CD4-positive, CD25-positive, alpha-beta regulatory T cell (primary cell): ENCODE measurements around the gene SS18L1. TPM values are rescaled to one million over a fixed set of nuclear protein-coding genes. Genes with fewer than 3 reads are reported as not detected.
A peak's percentile ranks its signal among the peaks of the same experiment; 100 is the strongest.

Experiments
- ATAC-seq, 2 donors: fragments of 150-1000 bp; cut with Tn5 transposase; one replicate each; pipeline ENCODE4 v1.10.0; 2021; ENCODE audit warnings: low read depth in 2 of 2, moderate number of reproducible peaks in 2 of 2, moderate library complexity in 1 of 2
- DNase-seq, 3 donors: peaks; one replicate each; pipeline versions ENCODE4 v3.0.0 to v3.0.0-alpha.2; 2012 to 2022; ENCODE audit warnings: mixed read lengths in 1 of 3
- H3K27ac ChIP-seq: one replicate; pipeline ENCODE4 v1.7.0; 2013; ENCODE audit warnings: mild to moderate bottlenecking, low read length; ENCODE audit not compliant: insufficient read depth, poor library complexity, severe bottlenecking
- H3K27me3 ChIP-seq: one replicate; pipeline ENCODE4 v1.7.0; 2013; ENCODE audit warnings: low read length; ENCODE audit not compliant: control insufficient read depth, insufficient read depth
- H3K36me3 ChIP-seq: one replicate; pipeline ENCODE4 v1.7.0; 2013; ENCODE audit warnings: mild to moderate bottlenecking, low read length, moderate library complexity; ENCODE audit not compliant: control insufficient read depth, insufficient read depth
- H3K4me1 ChIP-seq: 2 replicates; pipeline ENCODE4 v1.7.0; 2013; ENCODE audit warnings: mild to moderate bottlenecking, low read length; ENCODE audit not compliant: insufficient read depth, control insufficient read depth, poor library complexity, severe bottlenecking
- H3K4me3 ChIP-seq: one replicate; pipeline ENCODE4 v1.7.0; 2013; ENCODE audit warnings: low read depth, mild to moderate bottlenecking, low read length, moderate library complexity
- H3K9me3 ChIP-seq, 2 experiments: 1 replicate in 1 of 2; 2 replicates in 1 of 2; pipeline ENCODE4 v1.7.0; 2013; ENCODE audit warnings: low read length in 2 of 2, mild to moderate bottlenecking in 1 of 2, moderate library complexity in 1 of 2; ENCODE audit not compliant: control insufficient read depth in 2 of 2
- H3K27ac Mint-ChIP-seq, 3 donors: one replicate each; pipeline ENCODE4 v1.8.0; 2020 to 2022; ENCODE audit warnings: mild to moderate bottlenecking in 3 of 3, mixed read lengths in 3 of 3, moderate library complexity in 2 of 3
- H3K27me3 Mint-ChIP-seq: one replicate; pipeline ENCODE4 v1.8.0; 2022; ENCODE audit warnings: mild to moderate bottlenecking, mixed read lengths
- H3K36me3 Mint-ChIP-seq: one replicate; pipeline ENCODE4 v1.8.0; 2020; ENCODE audit warnings: mixed read lengths
- H3K4me1 Mint-ChIP-seq, 4 donors: one replicate each; pipeline ENCODE4 v1.8.0; 2020 to 2022; ENCODE audit warnings: mixed read lengths in 4 of 4, mild to moderate bottlenecking in 1 of 4
- H3K4me3 Mint-ChIP-seq, 4 donors: one replicate each; pipeline ENCODE4 v1.8.0; 2020 to 2022; ENCODE audit warnings: mild to moderate bottlenecking in 4 of 4, mixed read lengths in 4 of 4, moderate library complexity in 3 of 4
- H3K9me3 Mint-ChIP-seq, 7 donors: one replicate each; pipeline ENCODE4 v1.8.0; 2020 to 2022; ENCODE audit warnings: mixed read lengths in 7 of 7, mild to moderate bottlenecking in 3 of 7, moderate library complexity in 2 of 7
- polyA plus RNA-seq, 4 donors: library from polyadenylated mRNA; unstranded; fragments of 300-500 nt; fragmentation: Illumina TruSeq; gene quantifications; one replicate each; pipeline ENCODE4 v1.2.3, GENCODE V29; 2021
- total RNA-seq: library from RNA; stranded (reverse); gene quantifications from one replicate; pipeline ENCODE4 v1.2.3, GENCODE V29; 2022

SS18L1 gene
- total and polyA plus RNA-seq, 5 donors from 2014 or later = 0.39 to 21.0 (median 0.81) TPM

DNA sequence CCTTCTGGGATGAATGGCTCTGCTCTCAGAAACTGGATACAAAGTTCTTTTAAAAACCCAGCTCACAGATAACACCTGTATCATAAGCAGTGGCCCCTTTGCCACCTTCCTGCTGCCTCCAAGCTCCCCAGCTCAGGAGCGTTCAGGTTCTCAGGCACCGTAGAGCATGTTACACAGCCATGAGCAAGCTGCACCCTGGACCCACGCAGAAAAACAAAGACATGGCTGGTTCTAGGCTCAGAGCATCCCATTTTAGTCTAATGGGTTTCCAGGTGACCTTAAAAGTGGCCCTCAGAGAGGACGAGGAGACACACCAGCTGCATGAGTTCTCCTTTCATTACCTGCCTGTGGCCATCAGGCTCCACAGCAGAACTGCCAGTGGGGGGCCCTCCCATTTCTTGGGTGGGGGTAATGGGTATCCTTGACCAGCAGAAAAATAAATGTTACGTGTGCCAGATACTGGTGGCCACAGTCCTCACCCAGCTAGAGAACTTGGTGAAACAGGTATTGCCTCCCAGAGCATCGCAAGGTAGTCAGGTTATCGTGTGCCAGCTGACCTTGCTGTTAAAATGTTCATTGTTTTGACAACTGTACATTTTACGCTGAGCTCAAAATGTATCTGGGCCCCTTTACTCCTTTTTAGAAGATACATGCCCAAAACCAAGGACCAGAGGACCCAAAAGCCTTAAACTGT lies 7.8 kb upstream of the SS18L1 start:
- H3K36me3 Mint-ChIP-seq = peaks cover 47% of the 10 kb centered on the region
- no peak for ATAC-seq

DNA sequence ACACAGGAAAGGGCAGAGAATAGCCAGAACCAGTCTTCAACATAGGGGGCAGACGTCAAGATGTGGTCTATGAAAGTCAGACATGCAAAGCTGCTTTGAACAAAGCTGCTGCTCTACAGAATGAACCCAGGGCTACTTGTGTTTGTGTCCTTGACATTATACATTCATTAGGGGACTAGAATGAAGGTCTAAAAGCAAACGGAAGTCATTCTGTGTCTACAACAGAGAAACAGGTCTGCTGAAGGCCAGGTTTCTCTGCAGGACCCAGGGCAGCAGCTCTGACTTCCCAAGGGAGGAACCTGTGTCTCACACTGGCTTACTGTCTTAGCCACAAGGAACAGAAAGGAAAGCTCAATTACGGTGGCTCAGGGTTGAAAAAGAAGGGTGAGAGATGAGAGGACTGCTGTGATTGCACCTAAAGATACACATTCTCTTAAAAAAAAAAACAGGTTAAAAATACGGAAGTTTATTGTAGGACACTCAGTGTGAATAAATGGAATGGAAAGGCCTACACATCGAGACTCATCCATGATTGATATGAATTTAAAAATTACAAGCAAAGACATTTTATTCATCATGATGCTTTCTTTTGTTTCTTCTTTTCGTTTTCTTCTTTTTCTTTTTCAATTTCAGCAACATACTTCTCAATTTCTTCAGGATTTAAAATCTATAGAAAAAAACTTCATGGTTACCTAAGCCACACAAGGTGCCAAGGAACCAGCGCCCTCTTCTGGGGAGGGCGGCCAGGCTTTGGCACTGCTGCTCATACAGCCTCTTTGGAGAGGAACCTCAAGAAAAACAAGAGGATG lies 7.1 kb upstream of the SS18L1 start:
- Mint-ChIP-seq H3K4me3 (peak overlapping the region in 2 of 4 donors; percentile 27 to 75), H3K27ac (peak overlapping the region; percentile 61 to 84 (median 83)), H3K27me3 (no peaks in the 10 kb centered on the region), H3K36me3 (peaks cover 40% of the 10 kb centered on the region), H3K4me1 (peaks cover 5 to 49% (median 36%) of the 10 kb centered on the region in 4 donors), H3K9me3 (no peaks in the 10 kb centered on the region)
- ATAC-seq = peak; percentile 81 to 83
- peak; percentile 45 to 86 (median 76) for DNase-seq
- Histone ChIP-seq H3K27ac (peak overlapping the region; percentile 25), H3K9me3 (no peaks in the 10 kb centered on the region), H3K36me3 (peaks cover 90% of the 10 kb centered on the region), H3K4me3 (no peak overlapping the region), H3K4me1 (peaks cover 15% of the 10 kb centered on the region), H3K27me3 (no peaks in the 10 kb centered on the region)

More for the DNA sequence above, 7.8 kb upstream of the SS18L1 start:
- Histone ChIP-seq H3K27ac (no peak overlapping the region), H3K36me3 (peaks cover 96% of the 10 kb centered on the region), H3K4me1 (peaks cover 7% of the 10 kb centered on the region), H3K27me3 (no peaks in the 10 kb centered on the region), H3K9me3 (no peaks in the 10 kb centered on the region), H3K4me3 (no peak overlapping the region)
- no peak for DNase-seq
- peaks cover 5 to 43% (median 29%) of the 10 kb centered on the region in 4 donors for H3K4me1 Mint-ChIP-seq
- H3K27me3 Mint-ChIP-seq = no peaks in the 10 kb centered on the region
- H3K27ac Mint-ChIP-seq = peak overlapping the region in 1 of 3 donors; percentile 83
- no peaks in the 10 kb centered on the region for H3K9me3 Mint-ChIP-seq
- peak overlapping the region in 1 of 4 donors; percentile 66 for H3K4me3 Mint-ChIP-seq

DNA sequence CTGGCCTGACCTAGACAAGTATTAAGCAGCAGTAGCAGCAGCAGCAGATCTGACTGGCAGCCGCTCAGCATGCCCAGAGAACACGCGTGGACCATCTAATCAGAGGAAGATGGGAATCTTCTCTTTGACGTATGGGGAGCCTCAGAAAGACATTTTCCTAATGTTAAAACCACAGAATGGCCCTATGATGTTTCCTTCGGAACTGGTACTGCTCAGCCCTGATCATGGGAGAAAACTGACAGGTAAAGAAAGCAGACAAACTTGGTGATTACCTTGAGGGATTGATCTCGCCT lies 6.5 kb upstream of the SS18L1 start:
- DNase-seq (no peak), ATAC-seq (no peak)
- Mint-ChIP-seq H3K4me1 (peaks cover 5 to 53% (median 40%) of the 10 kb centered on the region in 4 donors), H3K36me3 (peaks cover 38% of the 10 kb centered on the region), H3K27ac (peak overlapping the region; percentile 61 to 84 (median 83)), H3K9me3 (no peaks in the 10 kb centered on the region), H3K27me3 (peaks cover 3% of the 10 kb centered on the region), H3K4me3 (peak overlapping the region in 2 of 4 donors; percentile 27 to 75)
- Histone ChIP-seq H3K4me1 (peaks cover 20% of the 10 kb centered on the region), H3K27ac (peak overlapping the region; percentile 25), H3K4me3 (no peak overlapping the region), H3K27me3 (no peaks in the 10 kb centered on the region), H3K36me3 (peaks cover 84% of the 10 kb centered on the region), H3K9me3 (no peaks in the 10 kb centered on the region)

DNA sequence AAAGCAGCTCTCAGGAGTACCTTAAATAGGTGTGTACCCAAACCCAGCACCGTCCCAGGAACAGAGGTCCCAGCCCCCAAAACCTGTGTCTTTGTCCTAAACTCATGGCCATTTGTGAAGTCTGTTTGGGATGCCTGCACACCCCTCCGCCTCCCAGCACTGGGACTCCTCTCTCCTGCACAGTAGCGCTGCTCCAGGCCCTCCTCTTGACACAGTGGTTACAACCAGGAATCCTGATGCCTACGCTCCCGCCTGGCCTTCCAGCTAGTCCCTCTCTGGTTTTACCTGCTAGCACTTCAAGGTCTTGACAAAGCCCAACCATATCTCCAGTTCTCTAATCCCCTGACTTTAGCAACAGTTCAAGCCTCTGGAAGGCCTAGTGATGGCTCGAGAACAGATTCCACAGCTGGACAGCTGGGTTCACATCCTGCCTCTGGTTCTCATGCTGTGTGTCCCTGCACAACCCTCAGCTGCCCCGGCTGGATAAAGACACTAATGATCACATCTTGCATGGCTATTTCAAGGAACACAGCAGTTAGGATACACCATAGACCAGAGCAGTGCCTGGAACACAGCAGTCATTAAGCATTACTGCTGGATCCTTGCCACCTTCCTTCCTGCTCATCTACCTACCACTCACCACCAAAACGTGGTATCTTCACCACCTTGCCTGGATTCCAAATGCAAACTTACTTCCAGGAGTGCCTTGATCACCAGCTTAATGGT lies 5.9 kb upstream of the SS18L1 start:
- H3K27me3 Mint-ChIP-seq = peaks cover 5% of the 10 kb centered on the region
- Histone ChIP-seq H3K9me3 (no peaks in the 10 kb centered on the region), H3K27me3 (no peaks in the 10 kb centered on the region), H3K4me3 (no peak overlapping the region), H3K27ac (no peak overlapping the region), H3K36me3 (peaks cover 78% of the 10 kb centered on the region), H3K4me1 (peaks cover 26% of the 10 kb centered on the region)
- H3K27ac Mint-ChIP-seq = peak overlapping the region in 2 of 3 donors; percentile 83 to 84
- ATAC-seq (no peak), DNase-seq (no peak)
- peaks cover 32% of the 10 kb centered on the region for H3K36me3 Mint-ChIP-seq
- H3K4me3 Mint-ChIP-seq = peak overlapping the region in 1 of 4 donors; percentile 75
- H3K4me1 Mint-ChIP-seq = peaks cover 5 to 50% (median 38%) of the 10 kb centered on the region in 4 donors
- no peaks in the 10 kb centered on the region for H3K9me3 Mint-ChIP-seq

DNA sequence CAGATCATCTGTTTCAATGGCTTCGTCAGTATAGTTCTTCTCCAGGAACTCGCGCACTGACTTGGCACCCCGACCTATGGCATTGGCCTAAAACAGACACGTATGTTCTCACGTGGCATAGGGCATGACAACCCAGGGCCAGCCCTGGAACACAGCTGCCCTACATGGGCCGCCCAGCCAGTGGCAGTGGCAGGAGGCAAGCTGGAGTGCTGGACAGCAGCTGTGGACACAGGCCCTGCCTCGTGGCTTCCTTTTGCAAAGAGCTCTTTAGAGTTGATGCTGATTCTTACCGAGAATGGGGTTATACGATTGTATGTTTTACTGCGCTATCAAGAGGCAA lies 5.4 kb upstream of the SS18L1 start:
- Histone ChIP-seq H3K4me1 (peaks cover 26% of the 10 kb centered on the region), H3K9me3 (no peaks in the 10 kb centered on the region), H3K36me3 (peaks cover 73% of the 10 kb centered on the region), H3K27me3 (no peaks in the 10 kb centered on the region), H3K27ac (no peak overlapping the region), H3K4me3 (no peak overlapping the region)
- H3K27ac Mint-ChIP-seq = peak overlapping the region in 2 of 3 donors; percentile 42 to 83
- H3K36me3 Mint-ChIP-seq = peaks cover 32% of the 10 kb centered on the region
- H3K27me3 Mint-ChIP-seq = peaks cover 5% of the 10 kb centered on the region
- H3K4me1 Mint-ChIP-seq = peaks cover 5 to 50% (median 38%) of the 10 kb centered on the region in 4 donors
- DNase-seq (no peak), ATAC-seq (no peak)
- no peaks in the 10 kb centered on the region for H3K9me3 Mint-ChIP-seq
- peak overlapping the region in 2 of 4 donors; percentile 37 to 38 for H3K4me3 Mint-ChIP-seq

DNA sequence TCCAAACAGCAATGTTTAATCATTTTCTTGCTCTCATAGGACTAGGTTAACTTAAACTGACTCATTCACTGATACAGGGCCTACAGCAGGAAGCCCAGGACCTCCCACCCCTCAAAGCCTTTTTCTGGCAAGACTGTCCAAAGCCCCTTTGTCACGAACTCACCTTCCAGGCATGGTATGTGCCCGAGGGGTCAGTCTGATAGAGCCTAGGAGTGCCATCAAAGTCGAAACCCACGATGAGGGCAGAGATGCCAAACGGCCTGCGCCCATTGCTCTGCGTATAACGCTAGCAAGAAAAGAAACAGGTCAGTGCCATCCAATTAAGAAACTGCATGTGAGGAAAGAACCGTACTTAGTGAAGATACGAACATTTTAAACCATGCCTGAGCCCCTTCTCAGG lies 4.7 kb upstream of the SS18L1 start:
- Mint-ChIP-seq H3K4me1 (peaks cover 5 to 49% (median 38%) of the 10 kb centered on the region in 4 donors), H3K27ac (peak overlapping the region in 1 of 3 donors; percentile 41), H3K4me3 (no peak overlapping the region), H3K27me3 (peaks cover 5% of the 10 kb centered on the region), H3K36me3 (peaks cover 32% of the 10 kb centered on the region), H3K9me3 (no peaks in the 10 kb centered on the region)
- Histone ChIP-seq H3K36me3 (peaks cover 68% of the 10 kb centered on the region), H3K27me3 (no peaks in the 10 kb centered on the region), H3K4me3 (no peak overlapping the region), H3K4me1 (peaks cover 26% of the 10 kb centered on the region), H3K27ac (peak overlapping the region; percentile 10), H3K9me3 (no peaks in the 10 kb centered on the region)
- DNase-seq = no peak
- no peak for ATAC-seq

DNA sequence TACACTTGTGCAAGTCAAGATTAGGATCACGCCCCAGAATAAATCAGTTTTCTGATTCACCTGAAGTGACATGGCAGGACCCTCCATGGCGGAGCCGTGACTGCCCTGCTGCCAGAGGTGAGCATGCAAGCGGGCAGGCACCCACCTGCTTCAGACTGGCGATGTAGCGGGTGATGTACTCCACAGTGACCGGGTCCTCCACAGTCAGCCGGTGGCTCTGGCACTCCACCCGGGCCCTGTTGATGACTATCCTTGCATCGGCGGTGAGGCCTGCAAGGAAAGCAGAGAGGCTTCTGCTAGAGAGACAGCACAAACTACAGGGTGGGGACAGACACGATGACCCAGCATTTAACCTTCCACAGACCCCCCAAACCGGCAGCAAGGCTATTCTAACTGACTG lies 3.9 kb upstream of the SS18L1 start:
- H3K36me3 ChIP-seq = peaks cover 62% of the 10 kb centered on the region
- Mint-ChIP-seq H3K4me1 (peaks cover 5 to 50% (median 40%) of the 10 kb centered on the region in 4 donors), H3K27me3 (peaks cover 5% of the 10 kb centered on the region), H3K27ac (peak overlapping the region in 1 of 3 donors; percentile 96), H3K36me3 (peaks cover 29% of the 10 kb centered on the region), H3K4me3 (peak overlapping the region in 2 of 4 donors; percentile 39 to 97), H3K9me3 (no peaks in the 10 kb centered on the region)
- ATAC-seq (no peak), DNase-seq (no peak)
- peaks cover 29% of the 10 kb centered on the region for H3K4me1 ChIP-seq
- no peaks in the 10 kb centered on the region for H3K27me3 ChIP-seq
- H3K4me3 ChIP-seq = no peak overlapping the region
- peak overlapping the region; percentile 18 for H3K27ac ChIP-seq
- no peaks in the 10 kb centered on the region for H3K9me3 ChIP-seq
